Measurements from ENCODE around the gene SLC43A1. TPM values are rescaled to one million over a fixed set of nuclear protein-coding genes. Genes with fewer than 3 reads are reported as not detected.

The SLC43A1 gene
- total and polyA plus RNA-seq, 4 donors = 85.6 to 171 (median 107) TPM

- TF ChIP-seq ATF3 (IDR thresholded peaks at IDR 0.05) = no peak
- no peak for TF ChIP-seq CTCF (IDR thresholded peaks at IDR 0.05; ENCODE audit: low read depth, low read length, missing input control)
- TF ChIP-seq MAX (IDR thresholded peaks at IDR 0.05) = peak; percentile 53
- TF ChIP-seq RXRA (IDR thresholded peaks at IDR 0.05) = peak; percentile 8 to 27
- no peak for TF ChIP-seq FOXA2 (IDR thresholded peaks at IDR 0.05)
- no peak for TF ChIP-seq HNF4A (conservative IDR thresholded peaks at IDR 0.05)
- no peak for TF ChIP-seq REST (IDR thresholded peaks at IDR 0.05)
- peak; percentile 32 for TF ChIP-seq TAF1 (conservative IDR thresholded peaks at IDR 0.05)
- no peak for TF ChIP-seq SP1 (IDR thresholded peaks at IDR 0.05)
- TF ChIP-seq HNF4G (IDR thresholded peaks at IDR 0.05) = no peak
- no peak for TF ChIP-seq JUND (IDR thresholded peaks at IDR 0.05)
- no peak for TF ChIP-seq FOXA1 (IDR thresholded peaks at IDR 0.05)
- no peak for TF ChIP-seq NR2F2 (IDR thresholded peaks at IDR 0.05)
- no peak for TF ChIP-seq YY1 (IDR thresholded peaks at IDR 0.05)
- TF ChIP-seq ZBTB33 (IDR thresholded peaks at IDR 0.05) = no peak
- no peak for TF ChIP-seq RAD21 (IDR thresholded peaks at IDR 0.05)
- Histone ChIP-seq H3K9me3 (ENCODE audit: control insufficient read depth in 4 of 4, low read length in 3 of 4) (no peaks in the 10 kb centered on the region), H3K27ac (ENCODE audit: low read depth in 1 of 2, low read length in 2 of 2) (peak overlapping the region; percentile 79 to 82), H3K4me3 (ENCODE audit: low read depth in 1 of 3, low read length in 3 of 3) (no peak overlapping the region), H3K27me3 (ENCODE audit: control insufficient read depth in 4 of 4, insufficient read depth in 4 of 4, low read length in 3 of 4) (no peaks in the 10 kb centered on the region), H3K4me1 (ENCODE audit: control insufficient read depth in 4 of 4, insufficient read depth in 4 of 4, low read length in 3 of 4) (peaks cover 43 to 91% (median 84%) of the 10 kb centered on the region in 4 donors), H3K9ac (ENCODE audit: low read depth in 1 of 2, low read length in 2 of 2) (peak overlapping the region in 1 of 2 donors; percentile 31), H3K36me3 (ENCODE audit: control insufficient read depth in 4 of 4, insufficient read depth in 3 of 4, low read depth in 1 of 4, low read length in 3 of 4) (peaks cover 0 to 11% (median 7%) of the 10 kb centered on the region in 4 donors)
- WGBS = 21% methylated on average over 12 of the region's 12 CpGs
- DNase-seq (ENCODE audit: low spot score) = no peak
Measured at GRCh38 chr11:57499983-57500461, 15.5 kb downstream of the SLC43A1 start.

Measured in liver (tissue), 9 donors.